Measurements from ENCODE around the gene IGSF8. TPM values are rescaled to one million over a fixed set of nuclear protein-coding genes. Genes with fewer than 3 reads are reported as not detected.

The IGSF8 gene
- polyA plus RNA-seq, 1 of the 3 experiments (the other 2 are of a cell fraction): 67.9 TPM

GRCh38 chr1:160133990-160134770 is 35.8 kb upstream of the IGSF8 start:
- Histone ChIP-seq H3K79me2 (ENCODE audit: insufficient read depth) (no peaks in the 10 kb centered on the region), H3K4me1 (ENCODE audit: control insufficient read depth in 1 of 2, insufficient read depth in 2 of 2, low read depth in 1 of 2, low read length in 1 of 2) (no peaks in the 10 kb centered on the region), H3K9me3 (no peaks in the 10 kb centered on the region), H3K9me2 (no peaks in the 10 kb centered on the region), H4K20me1 (ENCODE audit: insufficient read depth) (no peaks in the 10 kb centered on the region), H3K9ac (no peak overlapping the region), H3K4me2 (no peak overlapping the region), H3K36me3 (replicated peaks in 1 of 2; ENCODE audit: control insufficient read depth in 1 of 2, insufficient read depth in 2 of 2, low read length in 1 of 2) (no peaks in the 10 kb centered on the region), H2AFZ (ENCODE audit: low read depth) (no peak overlapping the region), H3K27me3 (ENCODE audit: insufficient read depth) (0 out of 2 replicates have a peak, but pooled peaks cover 4% of the 10 kb centered on the region), H3K4me3 (ENCODE audit: low read depth in 2 of 2, low read length in 1 of 2) (no peak overlapping the region), H3F3A (replicated peaks; ENCODE audit: insufficient read depth) (no peaks in the 10 kb centered on the region), H3K27ac (ENCODE audit: low read depth in 2 of 2, low read length in 1 of 2) (no peak overlapping the region)
- no peak for DNase-seq
- POLR2A ChIA-PET: no interaction called here
- 53% methylated on average over 9 of the region's 9 CpGs for WGBS (ENCODE audit: low lambda C conversion rate)
- TF ChIP-seq SIN3A (IDR thresholded peaks at IDR 0.05; ENCODE audit: borderline replicate concordance, low read depth, low read length) (no peak), YY1 (IDR thresholded peaks at IDR 0.05; ENCODE audit: low read depth) (no peak), ZBTB33 (IDR thresholded peaks at IDR 0.05; ENCODE audit: borderline replicate concordance, low read depth) (no peak), TAF1 (IDR thresholded peaks at IDR 0.05; ENCODE audit: borderline replicate concordance, low read depth, low read length) (no peak), RFX5 (IDR thresholded peaks at IDR 0.05; ENCODE audit: low read length) (no peak)
- CTCF ChIA-PET: no interaction called here

- Histone ChIP-seq H3K4me2 (no peak overlapping the region), H3K4me1 (ENCODE audit: control insufficient read depth in 1 of 2, insufficient read depth in 2 of 2, low read depth in 1 of 2, low read length in 1 of 2) (no peaks in the 10 kb centered on the region), H4K20me1 (ENCODE audit: insufficient read depth) (no peaks in the 10 kb centered on the region), H3K36me3 (replicated peaks in 1 of 2; ENCODE audit: control insufficient read depth in 1 of 2, insufficient read depth in 2 of 2, low read length in 1 of 2) (no peaks in the 10 kb centered on the region), H3K9ac (no peak overlapping the region), H3K27me3 (ENCODE audit: insufficient read depth) (0 out of 2 replicates have a peak, but pooled peaks cover 4% of the 10 kb centered on the region), H3K9me3 (no peaks in the 10 kb centered on the region), H3K27ac (ENCODE audit: low read depth in 2 of 2, low read length in 1 of 2) (no peak overlapping the region), H2AFZ (ENCODE audit: low read depth) (no peak overlapping the region), H3K9me2 (no peaks in the 10 kb centered on the region), H3K4me3 (ENCODE audit: low read depth in 2 of 2, low read length in 1 of 2) (no peak overlapping the region), H3K79me2 (ENCODE audit: insufficient read depth) (no peaks in the 10 kb centered on the region), H3F3A (replicated peaks; ENCODE audit: insufficient read depth) (no peaks in the 10 kb centered on the region)
- ChIA-PET CTCF (interaction anchor here (1.4 kb wide), 1 partner anchor 47 kb away, joined by 3 read pairs; no protein-coding TSS in a partner anchor), POLR2A (no interaction called here)
- DNase-seq: no peak
- no peak for TF ChIP-seq CHD2 (IDR thresholded peaks at IDR 0.05; ENCODE audit: low read length, partially characterized antibody)
- no peak for TF ChIP-seq ZBTB33 (IDR thresholded peaks at IDR 0.05; ENCODE audit: borderline replicate concordance, low read depth)
- no peak for TF ChIP-seq RAD21 (IDR thresholded peaks at IDR 0.05; ENCODE audit: low read length)
- no peak for TF ChIP-seq YY1 (IDR thresholded peaks at IDR 0.05; ENCODE audit: low read depth)
- TF ChIP-seq FOXJ3 (CRISPR knock-in tag; IDR thresholded peaks at IDR 0.05): no peak
- no peak for TF ChIP-seq IRF3 (IDR thresholded peaks at IDR 0.05; ENCODE audit: low read depth, low read length)
- WGBS (ENCODE audit: low lambda C conversion rate): 33% methylated on average over 8 of the region's 8 CpGs
Observed at GRCh38 chr1:160131803-160132565, 33.6 kb upstream of the IGSF8 start.

All from SK-N-SH (cell line).